Cardiac fibroblast (primary cell): ENCODE measurements around the gene HS6ST3.

Experiments
- DNase-seq, 2 donors: peaks; one replicate each; pipeline versions ENCODE4 v3.0.0 to v3.0.0-alpha.2; 2010; ENCODE audit warnings: low read depth in 2 of 2
- H3K4me3 ChIP-seq, 2 donors: replicated peaks in 1 of 2; 1 replicate in 1 of 2; 2 replicates in 1 of 2; pipeline ENCODE4 v1.5.1; 2011; ENCODE audit warnings: low read depth in 2 of 2, low read length in 2 of 2, mild to moderate bottlenecking in 2 of 2, moderate library complexity in 1 of 2
- TF ChIP-seq, protein P1 (sequence below): IDR thresholded peaks from one replicate; pipeline ENCODE4 v1.5.1; 2011; ENCODE audit warnings: low read depth, mild to moderate bottlenecking, low read length, inconsistent platforms

Gene HS6ST3

DNA sequence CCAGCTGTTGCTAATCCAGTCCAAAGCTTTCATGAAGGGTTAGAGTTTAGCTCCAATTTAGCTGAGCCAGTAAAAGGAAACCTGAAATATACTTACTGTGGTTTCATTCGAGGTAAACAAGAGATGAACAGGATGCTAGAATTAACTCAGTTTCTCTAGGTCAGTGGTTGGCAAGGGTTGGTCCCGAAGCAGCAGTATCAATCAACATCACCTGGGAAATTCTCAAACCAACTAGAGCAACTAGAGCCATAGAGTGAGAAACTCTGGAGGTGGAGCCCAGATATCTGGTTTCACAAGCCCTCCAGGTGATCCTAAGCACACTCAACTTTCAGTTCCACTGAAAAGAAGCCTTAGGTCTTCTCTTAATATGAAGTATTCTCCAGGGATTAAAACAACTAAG is 527.6 kb downstream of the HS6ST3 start:
- H3K4me3 ChIP-seq, result no peak overlapping the region
- TF ChIP-seq, protein P1, sequence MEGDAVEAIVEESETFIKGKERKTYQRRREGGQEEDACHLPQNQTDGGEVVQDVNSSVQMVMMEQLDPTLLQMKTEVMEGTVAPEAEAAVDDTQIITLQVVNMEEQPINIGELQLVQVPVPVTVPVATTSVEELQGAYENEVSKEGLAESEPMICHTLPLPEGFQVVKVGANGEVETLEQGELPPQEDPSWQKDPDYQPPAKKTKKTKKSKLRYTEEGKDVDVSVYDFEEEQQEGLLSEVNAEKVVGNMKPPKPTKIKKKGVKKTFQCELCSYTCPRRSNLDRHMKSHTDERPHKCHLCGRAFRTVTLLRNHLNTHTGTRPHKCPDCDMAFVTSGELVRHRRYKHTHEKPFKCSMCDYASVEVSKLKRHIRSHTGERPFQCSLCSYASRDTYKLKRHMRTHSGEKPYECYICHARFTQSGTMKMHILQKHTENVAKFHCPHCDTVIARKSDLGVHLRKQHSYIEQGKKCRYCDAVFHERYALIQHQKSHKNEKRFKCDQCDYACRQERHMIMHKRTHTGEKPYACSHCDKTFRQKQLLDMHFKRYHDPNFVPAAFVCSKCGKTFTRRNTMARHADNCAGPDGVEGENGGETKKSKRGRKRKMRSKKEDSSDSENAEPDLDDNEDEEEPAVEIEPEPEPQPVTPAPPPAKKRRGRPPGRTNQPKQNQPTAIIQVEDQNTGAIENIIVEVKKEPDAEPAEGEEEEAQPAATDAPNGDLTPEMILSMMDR, result no peak
- DNase-seq, result no peak

- TF ChIP-seq, protein P1, result no peak
- DNase-seq, result no peak
Measured at GRCh38 chr13:96621634-96622183, 531.8 kb downstream of the HS6ST3 start.

GRCh38 chr13:96629331-96629730 is 539.4 kb downstream of the HS6ST3 start:
- TF ChIP-seq, protein P1, result no peak
- no peak overlapping the region for H3K4me3 ChIP-seq
- DNase-seq, result peak in 1 of 2 donors; percentile 70

More at GRCh38 chr13:96621634-96622183, 531.8 kb downstream of the HS6ST3 start:
- no peak overlapping the region for H3K4me3 ChIP-seq

- no peak overlapping the region for H3K4me3 ChIP-seq
- DNase-seq, result peak in 1 of 2 donors; percentile 22
- TF ChIP-seq, protein P1, result no peak
Measured at GRCh38 chr13:96632536-96633320, 542.8 kb downstream of the HS6ST3 start.

GRCh38 chr13:96636001-96636709 is 546.2 kb downstream of the HS6ST3 start:
- no peak overlapping the region for H3K4me3 ChIP-seq
- peak in 1 of 2 donors; percentile 50 for DNase-seq
- TF ChIP-seq, protein P1, result no peak

- no peak for DNase-seq
- no peak overlapping the region for H3K4me3 ChIP-seq
- TF ChIP-seq, protein P1, result no peak
Measured at GRCh38 chr13:96637039-96637438, 547.1 kb downstream of the HS6ST3 start.
